HG02571 (cell line): ENCODE data around the gene DAD1.
"Not testable (repeated sequence)": the region's sequence is repeated elsewhere in the genome, so short reads cannot be mapped to it uniquely, and the experiment has no call there.

Experiments
- ATAC-seq: cut with Tn5 transposase; IDR thresholded peaks from one replicate; pipeline ENCODE4 v1.9.1; 2021; ENCODE audit warnings: mild to moderate bottlenecking, moderate library complexity; ENCODE audit not compliant: unreplicated experiment

The DAD1 gene

GRCh38 chr14:22589096-22589839, at the start of gene DAD1:
Gene DAD1 (minus strand): TSS chr14:22589224. CDS start chr14:22589157, 67 bp downstream.
- peak; percentile 86 for ATAC-seq

- not testable (repeated sequence) for ATAC-seq
Observed at GRCh38 chr14:22635980-22636379, 47.0 kb upstream of the DAD1 start.

- ATAC-seq = no peak
Observed at GRCh38 chr14:22634233-22634900, 45.3 kb upstream of the DAD1 start.

GRCh38 chr14:22630486-22630885, 41.5 kb upstream of the DAD1 start:
- ATAC-seq = no peak

- ATAC-seq = no peak
Observed at GRCh38 chr14:22630066-22630465, 41.0 kb upstream of the DAD1 start.

GRCh38 chr14:22629361-22629760, 40.3 kb upstream of the DAD1 start:
- no peak for ATAC-seq

GRCh38 chr14:22627506-22628263, 38.7 kb upstream of the DAD1 start:
- no peak for ATAC-seq

- ATAC-seq = no peak
Observed at GRCh38 chr14:22626590-22626989, 37.6 kb upstream of the DAD1 start.

GRCh38 chr14:22623047-22623446, 34.0 kb upstream of the DAD1 start:
- no peak for ATAC-seq

- no peak for ATAC-seq
Observed at GRCh38 chr14:22622255-22622654, 33.2 kb upstream of the DAD1 start.

GRCh38 chr14:22615765-22616164, 26.7 kb upstream of the DAD1 start:
- ATAC-seq = not testable (repeated sequence)

GRCh38 chr14:22614240-22614799, 25.3 kb upstream of the DAD1 start:
- ATAC-seq = no peak

- no peak for ATAC-seq
Observed at GRCh38 chr14:22613736-22614239, 24.8 kb upstream of the DAD1 start.

- ATAC-seq = no peak
Observed at GRCh38 chr14:22613106-22613695, 24.2 kb upstream of the DAD1 start.

GRCh38 chr14:22610931-22611330, 21.9 kb upstream of the DAD1 start:
- no peak for ATAC-seq

GRCh38 chr14:22607291-22607690, 18.3 kb upstream of the DAD1 start:
- no peak for ATAC-seq

- no peak for ATAC-seq
Observed at GRCh38 chr14:22606380-22606779, 17.4 kb upstream of the DAD1 start.

- ATAC-seq = no peak
Observed at GRCh38 chr14:22602862-22603261, 13.8 kb upstream of the DAD1 start.

- no peak for ATAC-seq
Observed at GRCh38 chr14:22601996-22602395, 13.0 kb upstream of the DAD1 start.

- ATAC-seq = no peak
Observed at GRCh38 chr14:22601456-22601855, 12.4 kb upstream of the DAD1 start.

GRCh38 chr14:22600027-22600426, 11.0 kb upstream of the DAD1 start:
- no peak for ATAC-seq
